ENCODE measurements around the gene CDK3. TPM values are rescaled to one million over a fixed set of nuclear protein-coding genes. Genes with fewer than 3 reads are reported as not detected.

Gene CDK3
- total RNA-seq, 1 donor from 2014 or later, result 3.3 TPM

- DNase-seq (ENCODE audit: extremely low read depth, low read depth, low spot score), result no peak
These were observed 12.8 kb downstream of the CDK3 start for GRCh38 chr17:76013377-76013932.

GRCh38 chr17:76014100-76014924, 13.7 kb downstream of the CDK3 start:
- DNase-seq (ENCODE audit: extremely low read depth, low read depth, low spot score), result no peak

GRCh38 chr17:76014925-76015261, 14.2 kb downstream of the CDK3 start:
- no peak for DNase-seq (ENCODE audit: extremely low read depth, low read depth, low spot score)

GRCh38 chr17:76017481-76018339, 17.1 kb downstream of the CDK3 start:
- DNase-seq (ENCODE audit: extremely low read depth, low read depth, low spot score), result no peak

GRCh38 chr17:76018340-76018680, 17.7 kb downstream of the CDK3 start:
- no peak for DNase-seq (ENCODE audit: extremely low read depth, low read depth, low spot score)

GRCh38 chr17:76018801-76019200, 18.1 kb downstream of the CDK3 start:
- no peak for DNase-seq (ENCODE audit: extremely low read depth, low read depth, low spot score)

- no peak for DNase-seq (ENCODE audit: extremely low read depth, low read depth, low spot score)
These were observed 19.3 kb downstream of the CDK3 start for GRCh38 chr17:76019833-76020467.

- DNase-seq (ENCODE audit: extremely low read depth, low read depth, low spot score), result no peak
These were observed 21.6 kb downstream of the CDK3 start for GRCh38 chr17:76022285-76022684.

- no peak for DNase-seq (ENCODE audit: extremely low read depth, low read depth, low spot score)
These were observed 22.6 kb downstream of the CDK3 start for GRCh38 chr17:76022973-76023899.

- no peak for DNase-seq (ENCODE audit: extremely low read depth, low read depth, low spot score)
These were observed 23.2 kb downstream of the CDK3 start for GRCh38 chr17:76023900-76024237.

GRCh38 chr17:76024353-76024752, 23.7 kb downstream of the CDK3 start:
- no peak for DNase-seq (ENCODE audit: extremely low read depth, low read depth, low spot score)

GRCh38 chr17:76025294-76025693, 24.6 kb downstream of the CDK3 start:
- no peak for DNase-seq (ENCODE audit: extremely low read depth, low read depth, low spot score)

- no peak for DNase-seq (ENCODE audit: extremely low read depth, low read depth, low spot score)
These were observed 26.1 kb downstream of the CDK3 start for GRCh38 chr17:76026714-76027158.

GRCh38 chr17:76027159-76027839, 26.6 kb downstream of the CDK3 start, which contains the start of gene EVPL:
Gene EVPL (minus strand): TSS chr17:76027306. CDS start chr17:76027198, 108 bp downstream.
- DNase-seq (ENCODE audit: extremely low read depth, low read depth, low spot score), result no peak

GRCh38 chr17:76032073-76032779, 31.6 kb downstream of the CDK3 start:
- no peak for DNase-seq (ENCODE audit: extremely low read depth, low read depth, low spot score)

GRCh38 chr17:76032780-76033108, 32.1 kb downstream of the CDK3 start:
- no peak for DNase-seq (ENCODE audit: extremely low read depth, low read depth, low spot score)

GRCh38 chr17:76033139-76033538, 32.5 kb downstream of the CDK3 start:
- no peak for DNase-seq (ENCODE audit: extremely low read depth, low read depth, low spot score)

- DNase-seq (ENCODE audit: extremely low read depth, low read depth, low spot score), result no peak
These were observed 34.0 kb downstream of the CDK3 start for GRCh38 chr17:76034428-76035350.
